Occipital lobe (tissue), 2 donors: ENCODE measurements around the gene TAS2R40. TPM values are rescaled to one million over a fixed set of nuclear protein-coding genes. Genes with fewer than 3 reads are reported as not detected.
"Not testable (repeated sequence)": the region's sequence is repeated elsewhere in the genome, so short reads cannot be mapped to it uniquely, and the experiment has no call there.

Experiments used
- DNase-seq: peaks from one replicate; lab custom pipeline; 2025; lab: John Stamatoyannopoulos, UW
- total RNA-seq: library from RNA; depleted of rRNA; stranded (reverse); fragments of >200 nt; gene quantifications from one replicate; pipeline ENCODE4 v1.2.3, GENCODE V29; 2014

TAS2R40 gene
- not detected for total RNA-seq

DNA sequence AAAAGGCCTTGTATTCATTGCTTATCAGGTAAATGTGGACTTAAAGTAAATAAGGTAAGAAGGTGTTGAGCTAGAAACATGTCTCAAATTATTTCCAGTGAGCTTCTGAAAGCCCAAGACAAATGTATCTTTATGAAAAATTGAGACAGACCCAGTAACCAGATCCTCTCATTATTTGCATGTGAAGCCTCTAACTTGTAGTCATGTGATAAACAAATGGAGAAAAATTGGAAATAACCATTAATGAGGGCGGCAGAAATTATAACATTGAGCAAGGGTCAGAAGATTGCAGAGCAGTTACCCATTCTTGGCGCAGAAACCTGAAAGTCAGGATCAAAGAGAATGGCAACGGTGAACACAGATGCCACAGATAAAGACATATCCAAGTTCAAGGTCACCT is at the start of gene TAS2R40:
TSS of gene TAS2R40 (plus strand) at position 301 of the 400 bp plus-strand sequence. CDS start at position 343, 42 bp downstream.
- DNase-seq = no peak

DNA sequence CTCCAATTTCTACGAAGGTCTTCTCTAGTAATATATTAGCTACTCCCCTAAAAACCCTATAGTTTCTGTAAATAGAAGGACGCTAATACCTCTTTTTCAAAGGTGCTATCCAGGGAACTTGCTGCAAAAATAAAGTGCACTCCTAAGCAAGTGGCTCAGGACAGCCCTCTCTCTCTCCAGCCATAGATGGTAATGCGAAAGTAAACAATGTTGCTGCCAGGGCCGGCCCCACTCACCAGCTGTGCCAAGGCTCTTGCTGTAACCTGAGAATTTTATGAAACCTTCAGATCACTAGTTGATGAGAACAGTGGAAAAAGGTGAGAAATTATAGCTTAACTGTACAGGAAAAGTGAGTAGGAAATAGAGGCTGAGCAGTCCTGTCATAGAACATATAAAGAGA is 49.5 kb upstream of the TAS2R40 start:
- DNase-seq = no peak

DNA sequence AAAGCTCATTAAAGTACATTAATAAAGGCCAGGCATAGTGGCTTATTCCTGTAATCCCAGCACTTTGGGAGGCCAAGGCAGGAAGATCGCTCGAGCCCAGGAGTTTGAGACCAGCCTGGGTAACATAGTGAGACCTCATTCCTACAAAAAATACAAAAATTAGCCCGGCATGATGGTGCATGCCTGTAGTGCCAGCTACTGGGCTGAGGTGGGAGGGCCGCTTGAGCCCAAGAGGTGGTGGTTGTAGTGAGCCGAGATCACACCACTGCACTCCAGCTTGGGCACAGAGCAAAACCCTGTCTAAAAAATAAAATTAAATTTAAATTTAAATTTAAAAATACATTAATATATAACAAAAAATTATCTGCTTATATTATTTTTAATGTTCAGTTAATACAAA is 45.7 kb upstream of the TAS2R40 start:
- no peak for DNase-seq

DNA sequence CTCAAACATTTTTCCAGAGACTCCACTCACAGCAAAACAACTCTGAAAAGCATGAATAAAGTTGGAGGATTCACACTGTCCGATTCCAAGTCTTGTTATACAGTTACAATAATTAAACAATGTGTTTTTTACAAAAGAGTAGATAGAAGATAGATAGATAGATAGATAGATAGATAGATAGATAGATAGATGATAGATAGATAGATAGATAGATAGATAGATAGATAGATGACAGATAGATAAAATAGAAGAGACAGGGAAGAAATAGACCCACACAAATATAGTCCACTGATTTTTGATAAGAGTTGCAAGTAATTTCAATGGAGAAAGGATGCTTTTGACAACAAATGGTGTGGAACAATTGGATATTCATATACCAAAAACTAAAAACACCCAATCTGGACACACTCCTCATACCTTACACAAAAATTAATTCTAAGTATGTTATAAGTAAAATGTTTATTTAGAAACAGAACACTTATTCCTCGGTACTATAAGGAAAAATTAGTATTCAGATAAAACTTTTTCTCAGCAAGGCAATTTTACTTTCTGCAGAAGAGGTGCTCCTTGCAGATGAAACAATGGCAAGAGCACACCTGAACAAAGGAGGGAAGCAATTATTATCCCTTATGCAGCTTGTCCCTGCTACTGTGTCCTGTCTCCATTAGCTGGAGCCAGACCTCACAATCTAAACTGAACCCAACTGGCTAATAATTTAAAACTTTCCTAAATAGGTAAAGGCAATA is 44.3 kb upstream of the TAS2R40 start:
- no peak for DNase-seq

DNA sequence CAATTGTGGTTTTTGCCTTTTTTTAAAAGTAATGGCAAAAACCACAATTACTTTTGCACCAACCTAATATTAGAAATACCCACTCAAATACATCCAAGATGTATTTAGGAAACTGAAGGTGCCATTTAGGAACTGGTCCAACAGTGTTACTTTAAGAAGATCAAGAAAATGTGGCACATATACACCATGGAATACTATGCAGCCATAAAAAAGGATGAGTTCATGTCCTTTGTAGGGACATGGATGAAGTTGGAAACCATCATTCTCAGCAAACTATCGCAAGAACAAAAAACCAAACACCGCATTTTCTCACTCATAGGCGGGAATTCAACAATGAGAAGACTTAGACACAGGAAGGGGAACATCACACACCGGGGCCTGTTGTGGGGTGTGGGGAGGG is 41.1 kb upstream of the TAS2R40 start:
- not testable (repeated sequence) for DNase-seq

DNA sequence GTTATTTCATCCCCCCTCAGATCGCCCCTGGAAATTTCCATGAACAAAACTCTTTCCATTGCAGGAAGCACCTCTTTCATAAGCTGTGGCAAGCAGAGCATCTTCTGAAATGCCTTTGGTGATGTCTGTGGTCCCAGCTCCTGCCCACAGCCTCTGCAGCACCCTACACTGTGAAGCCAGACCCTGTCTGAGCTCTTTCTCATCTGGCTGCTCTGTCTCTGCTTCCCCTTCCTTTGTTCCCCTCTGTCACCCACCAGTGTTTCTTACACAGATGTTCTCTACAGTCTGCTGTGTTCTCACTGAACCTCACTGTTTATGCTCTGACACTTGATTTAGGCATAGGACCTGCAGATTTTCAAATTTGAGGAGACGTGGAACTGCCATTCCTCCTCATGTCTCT is 40.5 kb upstream of the TAS2R40 start:
- no peak for DNase-seq

DNA sequence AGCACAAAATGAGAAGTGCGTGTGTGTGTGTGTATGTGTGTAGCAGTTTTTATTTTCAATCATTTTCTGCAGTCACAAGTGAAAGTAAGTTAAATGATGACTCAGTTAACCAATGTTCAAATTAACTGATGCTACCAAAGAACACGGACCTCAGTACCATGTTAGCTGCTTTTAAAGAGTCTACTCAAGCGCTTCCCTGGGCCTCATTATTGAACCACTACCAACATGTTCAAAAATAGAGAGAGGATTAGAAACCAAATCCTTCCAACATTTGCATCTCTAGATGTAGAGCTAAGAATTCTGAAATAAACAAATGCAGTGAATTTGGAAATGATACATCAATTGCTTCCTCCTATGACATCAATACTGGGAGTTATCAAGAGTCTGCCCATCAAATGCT is 38.8 kb upstream of the TAS2R40 start, which contains the start of gene TAS2R39:
TSS of gene TAS2R39 (plus strand) at position 396 of the 400 bp plus-strand sequence. CDS start at position 396, 0 bp downstream.
- no peak for DNase-seq

DNA sequence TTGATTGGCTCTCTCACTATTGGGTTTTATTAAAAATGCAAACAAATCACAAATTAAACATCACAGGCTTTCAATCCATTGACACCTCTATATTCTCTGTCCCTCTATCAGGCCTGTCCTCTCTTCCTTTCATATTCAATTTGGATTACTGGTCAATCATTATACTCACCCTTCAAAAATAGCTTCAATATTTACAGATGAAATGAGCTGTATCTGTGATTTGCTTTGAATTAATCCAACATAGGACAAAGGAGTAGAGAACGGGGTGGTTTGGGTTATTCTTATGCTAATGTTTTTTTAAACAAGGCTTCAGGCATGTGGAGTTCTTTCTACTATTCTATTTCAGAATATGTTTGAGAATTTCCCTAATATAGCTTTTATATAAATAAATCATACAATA is 36.3 kb upstream of the TAS2R40 start:
- DNase-seq = no peak

DNA sequence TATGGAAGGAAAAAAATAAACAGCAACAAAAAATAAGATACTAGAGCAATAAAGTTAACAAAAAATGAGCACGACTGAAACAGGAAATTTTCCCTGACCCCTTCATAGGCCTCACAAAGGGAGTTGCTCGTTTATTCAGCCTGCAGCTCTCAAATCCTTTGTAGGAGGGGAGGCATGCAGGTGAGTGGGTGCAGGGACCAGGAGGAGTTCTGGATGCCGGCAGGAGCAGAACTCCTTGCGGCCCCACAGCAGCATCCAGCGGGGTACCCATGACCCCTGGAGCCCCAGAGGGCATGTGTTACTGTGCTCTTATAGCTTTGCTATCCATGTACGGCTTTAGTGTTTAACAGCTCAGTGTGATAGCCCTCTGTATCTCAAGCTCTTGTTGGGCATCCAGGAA is 32.8 kb upstream of the TAS2R40 start:
- DNase-seq = no peak

DNA sequence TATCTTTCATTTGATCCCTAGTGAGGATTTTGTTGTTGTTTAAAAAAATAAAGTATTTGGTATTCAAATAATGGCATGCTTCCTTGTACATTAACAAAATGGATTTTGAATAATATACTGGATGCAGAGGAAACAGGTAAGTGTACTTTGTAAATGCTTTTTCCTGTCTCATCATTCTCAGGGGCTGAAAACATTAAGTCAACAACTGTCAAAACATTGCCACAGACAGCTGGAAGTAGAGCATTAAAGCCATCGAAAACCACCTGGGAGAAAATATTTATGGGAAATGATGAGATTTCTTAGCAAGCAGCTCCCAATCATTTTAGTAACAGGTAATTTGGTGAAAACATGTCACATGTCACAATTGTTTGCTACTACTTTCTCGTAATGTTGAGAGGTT is 28.0 kb upstream of the TAS2R40 start:
- DNase-seq = no peak

DNA sequence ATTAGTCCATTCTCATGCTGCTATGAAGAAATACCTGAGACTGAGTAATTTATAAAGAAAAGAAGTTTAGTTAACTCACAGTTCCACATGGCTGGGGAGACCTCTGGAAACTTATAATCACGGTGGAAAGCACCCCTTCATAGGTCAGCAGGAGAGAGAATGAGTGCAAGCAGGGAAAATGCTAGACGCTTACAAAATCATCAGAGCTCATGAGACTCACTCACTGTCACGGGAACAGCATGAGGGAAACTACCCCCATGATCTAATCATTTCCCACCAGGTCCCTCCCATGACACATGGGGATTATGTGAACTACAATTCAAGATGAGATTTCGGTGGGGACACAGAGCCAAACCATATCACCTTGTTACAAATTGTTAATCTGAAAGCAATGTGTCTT is 22.8 kb upstream of the TAS2R40 start:
- no peak for DNase-seq

DNA sequence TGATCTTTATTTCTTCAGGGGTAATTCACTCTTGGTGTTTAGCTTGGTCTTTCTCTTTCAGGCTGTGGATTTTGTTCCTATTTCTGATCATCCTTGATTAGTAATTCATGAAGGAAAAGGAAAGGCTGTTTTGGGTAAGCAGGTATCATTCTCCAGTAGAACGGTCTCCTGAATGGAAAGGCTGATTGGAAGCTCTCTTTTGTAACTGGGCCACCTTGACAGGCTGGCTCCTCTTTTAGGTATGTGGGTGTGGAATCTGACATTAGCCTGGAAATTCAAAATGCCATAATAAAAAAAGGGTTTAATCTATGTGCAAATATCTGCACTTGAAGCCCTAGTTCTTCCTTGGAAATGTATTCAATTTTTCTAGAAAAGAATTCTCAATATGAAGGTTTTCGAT is 19.7 kb upstream of the TAS2R40 start:
- no peak for DNase-seq

DNA sequence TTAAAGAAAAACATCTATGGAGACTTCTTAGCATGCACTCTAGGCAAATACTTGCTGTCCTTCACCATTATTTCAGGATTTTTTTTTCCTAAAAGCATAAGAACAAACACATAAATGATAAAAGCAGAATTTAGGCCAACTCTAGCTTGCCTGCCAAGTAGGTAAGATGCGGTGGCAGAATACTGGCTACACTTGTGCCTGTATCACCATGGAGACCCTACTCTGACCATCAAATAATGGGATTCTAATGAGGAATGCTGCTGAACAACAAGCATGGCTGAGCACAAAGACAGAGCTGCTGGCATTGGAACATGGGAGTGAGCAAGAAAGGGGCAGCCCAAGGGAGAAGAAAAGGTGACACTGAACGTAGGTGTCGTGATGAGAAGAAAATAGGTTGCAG is 18.5 kb upstream of the TAS2R40 start:
- DNase-seq = no peak

DNA sequence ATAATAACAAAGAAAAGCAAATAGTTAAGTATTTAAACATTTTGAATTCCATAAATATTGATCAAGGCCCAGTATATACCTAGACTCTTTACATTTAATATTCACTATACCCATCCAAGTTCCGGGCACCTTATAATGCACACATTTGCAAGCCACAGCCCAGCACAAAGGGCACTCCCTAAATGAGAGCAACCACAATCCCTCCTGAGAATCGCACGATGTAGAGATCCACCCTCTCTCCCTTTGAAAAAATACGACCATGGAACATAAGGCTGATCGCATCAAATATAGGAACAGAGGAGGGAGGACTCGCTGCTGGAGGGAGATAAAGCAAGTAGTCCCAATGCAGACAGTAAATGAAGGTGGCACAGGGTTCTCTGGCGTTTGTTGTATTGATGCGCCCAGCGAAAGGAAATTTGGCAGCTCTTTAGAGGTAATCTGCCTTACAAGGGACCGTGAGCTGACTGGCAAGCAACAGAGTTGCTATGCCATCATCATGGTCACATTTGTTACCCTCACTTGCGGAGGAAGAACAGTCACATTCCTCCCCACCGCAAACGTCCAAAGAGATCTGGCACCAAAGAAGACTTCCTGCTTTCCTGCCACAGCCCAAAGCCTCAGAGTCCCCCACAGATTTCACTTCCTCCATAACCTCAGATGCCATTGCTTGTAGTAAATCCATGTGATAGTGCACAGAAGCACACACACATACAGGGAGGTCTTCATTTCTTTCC is 16.1 kb upstream of the TAS2R40 start:
- no peak for DNase-seq

DNA sequence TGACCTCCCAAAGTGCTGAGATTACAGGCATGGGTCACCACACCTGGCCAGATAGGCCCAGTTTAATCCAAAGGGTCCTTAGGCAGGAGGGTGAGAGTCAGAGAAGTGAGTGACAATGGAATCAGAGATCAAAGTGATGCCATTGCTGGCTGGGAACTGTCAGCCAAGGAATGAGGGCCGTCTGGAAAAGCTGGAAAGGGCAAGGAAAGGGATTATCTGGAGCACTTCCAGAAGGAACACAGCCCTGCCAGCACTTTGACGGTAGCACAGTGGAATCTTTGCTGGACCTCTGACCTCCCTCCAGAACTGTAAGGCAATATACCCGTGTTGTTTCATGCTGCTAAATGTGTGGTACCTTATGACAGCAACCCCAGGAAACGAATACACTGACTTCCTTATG is 11.3 kb upstream of the TAS2R40 start:
- DNase-seq = no peak

DNA sequence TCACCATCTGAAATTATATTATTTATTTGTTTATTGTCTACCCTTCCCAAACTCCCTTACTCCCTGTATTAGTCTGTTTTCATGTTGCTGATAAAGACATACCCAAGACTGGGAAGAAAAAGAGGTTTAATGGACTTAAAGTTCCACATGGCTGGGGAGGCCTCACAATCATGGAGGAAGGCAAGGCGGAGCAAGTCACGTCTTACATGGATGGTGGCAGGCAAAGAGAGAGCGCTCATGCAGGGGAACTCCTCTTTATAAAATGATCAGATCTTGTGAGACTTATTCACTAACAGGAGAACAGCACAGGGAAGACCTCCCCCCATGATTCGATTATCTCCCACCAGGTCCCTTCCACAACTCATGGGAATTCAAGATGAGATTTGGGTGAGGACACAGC is 8.4 kb upstream of the TAS2R40 start:
- DNase-seq = not testable (repeated sequence)

DNA sequence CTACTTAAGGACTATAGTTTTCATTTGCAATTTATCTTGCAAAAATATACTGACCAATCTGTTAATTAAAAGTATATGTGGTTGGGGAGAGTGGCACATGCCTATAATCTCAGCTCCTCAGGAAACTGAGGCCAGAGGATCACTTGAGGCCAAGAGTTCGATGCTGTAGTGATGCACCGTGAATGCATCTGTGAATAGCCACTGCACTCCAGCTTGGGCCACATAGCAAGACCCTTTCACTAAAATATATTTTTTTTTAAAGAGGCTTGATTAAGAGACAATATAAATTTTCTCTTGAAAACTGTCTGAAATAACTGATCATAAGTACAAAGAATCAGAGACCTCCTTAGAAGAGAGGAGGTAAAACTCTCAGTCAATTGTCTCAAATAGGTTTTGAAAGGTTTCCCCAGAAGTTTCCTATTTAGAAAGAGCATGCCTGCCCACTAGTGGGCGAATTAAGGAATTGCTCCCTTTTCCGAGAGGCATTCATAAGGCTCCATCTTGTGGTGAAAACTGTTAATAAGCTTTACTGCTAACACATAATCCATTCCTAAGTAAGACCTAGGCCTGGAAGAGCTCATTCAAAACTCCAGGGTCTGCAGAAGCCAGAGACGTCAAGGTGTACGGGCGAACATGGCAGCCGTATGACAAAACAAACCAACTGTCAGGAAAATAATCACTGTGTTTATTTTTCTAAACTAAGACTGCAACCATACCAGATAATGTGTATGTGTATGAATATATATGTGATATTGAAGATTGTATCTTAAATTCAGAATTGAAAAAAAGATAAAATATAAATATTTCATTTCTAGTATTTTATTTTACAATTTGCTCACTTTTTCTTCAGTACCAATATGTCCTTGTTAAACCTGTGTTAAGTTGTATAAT is 6.8 kb upstream of the TAS2R40 start:
- DNase-seq = peak; percentile 15

DNA sequence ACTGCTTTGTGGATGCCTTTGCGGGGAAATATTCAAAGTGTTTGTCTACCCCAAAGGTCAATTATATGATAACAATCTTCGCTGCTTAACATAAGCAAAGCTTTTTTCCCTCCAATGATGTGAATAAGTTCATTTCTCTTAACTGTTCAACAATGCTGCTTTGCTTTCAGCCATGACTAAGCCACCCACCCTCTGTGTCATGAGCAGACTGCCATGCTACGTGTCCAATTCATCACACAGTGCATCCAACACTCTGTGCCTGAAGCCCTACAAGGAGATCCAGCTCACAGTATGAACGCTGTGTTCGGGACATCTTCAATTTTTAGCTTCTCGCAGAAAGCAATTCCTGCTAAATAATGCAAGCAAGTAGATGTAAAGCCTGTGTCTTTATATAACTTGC is 5.7 kb upstream of the TAS2R40 start:
- peak; percentile 71 for DNase-seq

DNA sequence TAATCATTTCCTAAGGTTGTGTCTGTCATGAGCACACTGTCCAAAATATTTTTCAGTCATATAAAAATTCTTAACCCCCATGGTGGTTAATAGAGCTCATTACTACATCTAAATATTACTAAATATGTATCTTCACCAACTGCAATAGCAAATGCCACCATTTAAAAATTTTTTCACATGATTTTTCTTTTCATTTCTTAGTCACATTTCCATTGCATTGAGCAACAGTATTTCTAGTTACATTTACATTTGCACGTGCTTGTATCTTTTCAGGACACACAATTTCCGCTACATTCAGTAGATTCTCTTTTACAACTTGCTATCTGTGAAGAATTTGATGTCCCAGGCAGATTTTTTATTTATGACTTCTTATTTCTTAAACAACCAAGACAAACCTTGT is 5.2 kb upstream of the TAS2R40 start:
- no peak for DNase-seq

DNA sequence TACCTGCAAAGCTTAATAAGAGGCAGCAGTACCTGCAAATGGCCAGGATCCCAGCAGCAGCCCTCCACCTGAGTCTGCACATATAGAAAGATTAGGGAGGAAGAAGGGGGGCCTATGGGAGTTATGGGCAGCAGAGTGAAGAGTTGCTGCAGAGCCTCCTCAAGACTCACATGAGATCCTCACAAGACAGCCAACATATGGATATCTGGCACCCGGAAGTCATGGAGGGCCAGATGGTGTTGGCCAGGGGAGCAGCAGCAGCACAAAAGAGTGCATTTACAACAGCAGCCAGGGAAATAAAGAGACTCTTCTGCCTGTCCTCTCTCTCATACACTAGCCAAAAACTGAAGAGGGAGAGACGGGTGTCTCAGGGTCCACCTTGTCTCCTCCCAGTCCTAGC is 4.0 kb upstream of the TAS2R40 start:
- no peak for DNase-seq

DNA sequence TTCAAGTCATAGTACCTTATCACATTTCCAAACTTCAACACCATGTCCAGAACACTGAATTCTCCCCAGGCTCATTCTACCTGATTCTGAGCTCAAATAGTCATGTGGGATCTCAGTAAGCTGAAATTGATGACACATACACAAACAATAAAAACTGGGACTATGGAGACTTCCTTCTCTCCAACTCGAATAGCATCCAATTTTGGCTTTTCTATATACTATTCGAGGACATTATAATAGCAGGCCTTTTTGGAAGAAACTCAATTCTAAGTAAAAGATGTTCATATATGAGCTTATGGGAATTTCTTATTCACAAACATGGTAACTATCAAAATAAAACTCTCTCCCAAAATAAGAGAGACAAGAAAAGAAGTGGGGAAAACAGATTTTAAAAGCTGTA is 551 bp upstream of the TAS2R40 start:
- DNase-seq = no peak

DNA sequence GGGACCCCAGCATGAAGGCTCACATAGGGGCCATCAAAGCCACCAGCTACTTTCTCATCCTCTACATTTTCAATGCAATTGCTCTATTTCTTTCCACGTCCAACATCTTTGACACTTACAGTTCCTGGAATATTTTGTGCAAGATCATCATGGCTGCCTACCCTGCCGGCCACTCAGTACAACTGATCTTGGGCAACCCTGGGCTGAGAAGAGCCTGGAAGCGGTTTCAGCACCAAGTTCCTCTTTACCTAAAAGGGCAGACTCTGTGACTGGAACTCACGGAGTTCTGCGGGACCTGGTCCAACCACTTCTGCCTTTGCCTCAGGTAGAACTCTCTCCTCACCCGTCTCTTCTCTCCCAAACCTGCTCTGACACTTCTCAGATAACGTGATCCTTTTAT is 945 bp downstream of the TAS2R40 start:
- no peak for DNase-seq
